ENCODE results near the gene SPSB1. TPM values are rescaled to one million over a fixed set of nuclear protein-coding genes. Genes with fewer than 3 reads are reported as not detected.

The SPSB1 gene
- total and polyA plus RNA-seq, 10 of the 15 experiments (the other 5 are each of a cell fraction or from before 2014, with no cell fraction given) = 0.02 to 2.0 (median 0.90) TPM; not detected in 1

DNA sequence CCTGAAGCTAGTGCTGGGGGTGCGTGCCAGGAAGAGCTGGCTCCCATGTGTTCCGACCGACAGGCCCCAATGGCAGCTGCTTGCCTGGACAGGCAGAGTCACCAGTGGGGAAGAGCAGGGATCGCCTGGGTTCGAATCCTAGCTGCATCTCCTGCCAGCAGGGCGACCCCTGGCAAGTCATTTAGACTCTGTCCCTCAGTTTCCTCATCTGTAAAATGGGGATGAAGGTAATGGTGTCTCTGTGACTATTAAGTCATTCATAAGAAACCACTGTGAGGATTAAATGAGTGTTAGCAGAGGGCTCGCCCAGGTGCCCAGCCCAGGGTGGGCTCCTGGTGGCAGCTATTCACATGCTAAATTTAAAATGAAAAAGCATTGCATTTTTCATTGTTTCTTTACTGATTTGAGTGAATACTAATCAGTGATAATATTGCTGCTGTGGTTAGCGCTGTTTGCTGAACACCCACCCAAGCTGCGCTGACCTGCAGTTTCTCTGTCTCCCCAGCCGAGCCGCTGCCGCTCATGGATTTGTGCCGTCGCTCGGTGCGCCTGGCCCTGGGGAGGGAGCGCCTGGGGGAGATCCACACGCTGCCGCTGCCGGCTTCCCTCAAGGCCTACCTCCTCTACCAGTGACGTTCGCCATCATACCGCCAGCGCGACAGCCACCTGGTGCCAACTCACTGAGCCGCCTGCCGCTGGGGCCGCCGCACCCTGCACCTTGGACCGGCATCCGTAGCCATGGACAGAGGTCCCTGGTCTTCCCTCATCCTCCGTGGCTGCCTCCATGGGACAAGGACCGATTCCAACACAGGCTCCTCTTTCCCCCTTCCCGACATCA is 74.5 kb downstream of the SPSB1 start:
- no TSS peak for BruUV-seq (replicated peaks)
- Histone ChIP-seq H3K36me3 (ENCODE audit: control insufficient read depth in 2 of 2, insufficient read depth in 2 of 2, low read length in 1 of 2) (no peaks in the 10 kb centered on the region), H3K4me1 (ENCODE audit: control insufficient read depth, insufficient read depth, low read length) (peaks cover 3% of the 10 kb centered on the region; the same call in 1 of the 2 replicates), H3K27ac (ENCODE audit: control insufficient read depth, insufficient read depth) (no peak overlapping the region), H3K27me3 (replicated peaks in 1 of 2; ENCODE audit: control insufficient read depth in 2 of 2, insufficient read depth in 2 of 2, low read length in 1 of 2) (no peaks in the 10 kb centered on the region; a peak in 1 of 4 replicates), H3K4me3 (no peak overlapping the region), H3K9me3 (replicated peaks; ENCODE audit: control insufficient read depth, insufficient read depth, low read length) (no peaks in the 10 kb centered on the region), H4K20me1 (ENCODE audit: control insufficient read depth, insufficient read depth) (no peaks in the 10 kb centered on the region), H3K9ac (ENCODE audit: control insufficient read depth, insufficient read depth, low read length) (no peak overlapping the region), H3K79me2 (ENCODE audit: control insufficient read depth, insufficient read depth, low read length) (no peaks in the 10 kb centered on the region), H2AFZ (ENCODE audit: control insufficient read depth, low read depth, low read length) (no peak overlapping the region), H3K4me2 (ENCODE audit: control insufficient read depth, insufficient read depth) (no peak overlapping the region)
- FAIRE-seq = no peak
- ChIA-PET POLR2A (interaction anchor here (0.7 kb wide), 1 partner anchor 29 kb away, joined by 3 read pairs; no protein-coding TSS in a partner anchor), CTCF (no interaction called here), SMC1A (ENCODE audit: uncharacterized antibody, unreplicated experiment) (interaction anchor here (0.6 to 1.4 kb wide), 3 partner anchors 88 to 495 kb away, joined by 3 to 5 read pairs (median 4); no protein-coding TSS in a partner anchor), RAD21 (ENCODE audit: unreplicated experiment) (no interaction called here)
- in situ Hi-C loops (cut with MboI) (no loop called here), intact Hi-C loops (cut with micrococcal nuclease; ENCODE audit: unreplicated experiment) (no loop called here)
- DNase-seq (ENCODE audit: low read depth, low spot score) = no peak
- WGBS (ENCODE audit: insufficient coverage, insufficient replicate concordance, low lambda C conversion rate, missing lambda C conversion rate) = 88% methylated on average over 33 of the region's 34 CpGs
- TF ChIP-seq HCFC1 (IDR thresholded peaks at IDR 0.05; ENCODE audit: low read length) (no peak), TCF3 (IDR thresholded peaks at IDR 0.05; ENCODE audit: borderline replicate concordance, insufficient read depth, low read depth, low read length) (0 out of 2 replicates have a peak, but pooled peaks have one; percentile 52), BHLHE40 (IDR thresholded peaks at IDR 0.05; ENCODE audit: borderline replicate concordance in 1 of 2, low read depth in 2 of 2, low read length in 1 of 2) (no peak)
- TF ChIP-seq, protein P1, sequence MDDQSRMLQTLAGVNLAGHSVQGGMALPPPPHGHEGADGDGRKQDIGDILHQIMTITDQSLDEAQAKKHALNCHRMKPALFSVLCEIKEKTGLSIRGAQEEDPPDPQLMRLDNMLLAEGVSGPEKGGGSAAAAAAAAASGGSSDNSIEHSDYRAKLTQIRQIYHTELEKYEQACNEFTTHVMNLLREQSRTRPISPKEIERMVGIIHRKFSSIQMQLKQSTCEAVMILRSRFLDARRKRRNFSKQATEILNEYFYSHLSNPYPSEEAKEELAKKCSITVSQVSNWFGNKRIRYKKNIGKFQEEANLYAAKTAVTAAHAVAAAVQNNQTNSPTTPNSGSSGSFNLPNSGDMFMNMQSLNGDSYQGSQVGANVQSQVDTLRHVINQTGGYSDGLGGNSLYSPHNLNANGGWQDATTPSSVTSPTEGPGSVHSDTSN (IDR thresholded peaks at IDR 0.05; ENCODE audit: insufficient replicate concordance, low read depth, low read length) = peak; percentile 31
- TF ChIP-seq, protein P2, sequence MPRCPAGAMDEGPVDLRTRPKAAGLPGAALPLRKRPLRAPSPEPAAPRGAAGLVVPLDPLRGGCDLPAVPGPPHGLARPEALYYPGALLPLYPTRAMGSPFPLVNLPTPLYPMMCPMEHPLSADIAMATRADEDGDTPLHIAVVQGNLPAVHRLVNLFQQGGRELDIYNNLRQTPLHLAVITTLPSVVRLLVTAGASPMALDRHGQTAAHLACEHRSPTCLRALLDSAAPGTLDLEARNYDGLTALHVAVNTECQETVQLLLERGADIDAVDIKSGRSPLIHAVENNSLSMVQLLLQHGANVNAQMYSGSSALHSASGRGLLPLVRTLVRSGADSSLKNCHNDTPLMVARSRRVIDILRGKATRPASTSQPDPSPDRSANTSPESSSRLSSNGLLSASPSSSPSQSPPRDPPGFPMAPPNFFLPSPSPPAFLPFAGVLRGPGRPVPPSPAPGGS (IDR thresholded peaks at IDR 0.05; ENCODE audit: borderline replicate concordance, insufficient read depth, low read depth, low read length, poor library complexity, severe bottlenecking) = peak; percentile 72
- no peak for ATAC-seq

Measured in GM12878 (cell line).